ENCODE measurements around the gene BCL6.

Gene BCL6

DNA sequence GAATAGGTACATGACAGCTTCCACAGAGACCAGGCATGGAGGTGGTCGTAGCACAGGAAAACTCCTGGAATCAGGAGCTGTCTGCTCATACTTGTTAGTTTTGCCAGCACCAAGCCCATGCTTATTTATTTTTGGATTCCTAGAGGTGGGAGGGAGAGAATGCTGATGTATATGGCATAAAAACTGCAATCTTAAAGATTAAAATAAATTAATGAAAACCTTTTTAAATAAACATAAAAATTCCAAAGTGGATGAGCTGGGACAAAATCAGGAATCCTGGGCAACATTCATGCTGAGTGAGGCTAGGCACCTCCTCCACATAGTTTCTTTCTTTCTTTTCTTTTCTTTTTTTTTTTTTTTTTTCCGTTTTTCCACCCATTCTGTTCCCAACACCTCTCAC lies 14.3 kb upstream of the BCL6 start:
- DNase-seq, result no peak

GRCh38 chr3:187758318-187758955 lies 13.2 kb upstream of the BCL6 start:
- no peak for DNase-seq

- no peak for DNase-seq
Measured at GRCh38 chr3:187753516-187753915, 8.2 kb upstream of the BCL6 start.

- DNase-seq, result no peak
Measured at GRCh38 chr3:187750513-187751123, 5.3 kb upstream of the BCL6 start.

- DNase-seq, result no peak
Measured at GRCh38 chr3:187750006-187750512, 4.8 kb upstream of the BCL6 start.

DNA sequence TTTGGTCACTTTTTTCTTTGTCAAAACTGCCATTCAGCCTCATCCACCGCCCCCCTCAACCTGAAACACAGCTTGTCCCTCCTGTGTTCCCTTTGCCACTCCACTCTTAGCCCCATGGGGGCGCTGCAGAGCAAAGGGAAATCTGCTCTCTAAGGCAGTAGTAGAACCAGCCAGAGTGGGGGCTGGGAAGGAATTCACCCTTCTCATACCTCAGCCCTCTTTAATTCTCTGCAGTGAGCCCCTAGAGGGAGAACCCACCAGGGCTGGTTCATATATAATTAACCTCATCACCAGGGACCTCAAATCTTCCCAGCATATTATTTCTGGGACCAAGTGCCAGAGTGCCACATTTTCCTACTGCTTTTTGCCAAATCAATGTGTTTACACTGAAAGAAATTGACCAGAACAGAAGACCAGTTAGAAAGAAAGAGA lies 2.8 kb upstream of the BCL6 start:
- peak; percentile 91 for DNase-seq

GRCh38 chr3:187747506-187747905 lies 2.2 kb upstream of the BCL6 start:
- no peak for DNase-seq

DNA sequence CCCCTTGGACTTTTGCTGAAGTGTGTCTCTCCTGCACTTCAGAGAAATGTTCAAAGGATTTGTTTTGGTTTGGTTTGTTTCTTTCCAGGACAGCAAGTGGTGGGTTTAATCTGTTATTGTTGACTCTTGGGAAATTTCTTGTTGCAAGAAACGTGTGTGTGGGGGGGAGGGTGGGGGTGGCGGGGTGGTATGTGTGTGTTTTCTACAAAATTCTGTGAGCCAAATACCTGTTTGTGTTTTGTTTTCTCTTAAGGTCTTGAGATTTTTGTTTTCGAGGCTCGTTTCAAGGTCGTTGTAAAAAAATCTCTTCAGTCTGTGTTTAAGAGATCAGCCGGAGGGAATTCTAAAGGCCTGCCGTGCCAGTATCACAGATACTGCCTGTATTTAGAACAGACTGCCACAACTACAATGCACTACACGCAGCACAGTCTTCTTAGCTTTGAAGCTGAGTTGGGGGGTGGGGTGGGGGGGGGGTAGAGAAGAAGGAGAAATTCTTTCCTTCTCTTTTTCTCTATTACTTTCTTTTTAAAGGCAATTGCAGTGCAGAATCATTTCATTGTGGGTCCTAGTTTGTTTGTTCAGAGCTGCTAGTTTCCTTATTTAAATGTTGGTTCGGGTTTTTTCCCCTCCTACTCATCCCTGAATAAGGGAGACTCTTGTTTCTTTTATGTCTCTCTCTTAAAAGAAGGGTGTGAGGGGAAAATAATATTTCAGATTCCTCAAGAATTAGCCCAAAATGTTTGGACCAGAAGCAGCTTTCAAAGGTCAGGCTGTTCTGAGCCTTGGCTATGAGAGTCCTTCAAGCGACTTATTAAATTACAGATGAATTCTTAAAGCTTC lies 1.4 kb upstream of the BCL6 start:
- no peak for DNase-seq

GRCh38 chr3:187746059-187746441 lies 782 bp upstream of the BCL6 start:
- no peak for DNase-seq

GRCh38 chr3:187744169-187745151 lies 808 bp downstream of the BCL6 start:
- peak; percentile 54 for DNase-seq

DNA sequence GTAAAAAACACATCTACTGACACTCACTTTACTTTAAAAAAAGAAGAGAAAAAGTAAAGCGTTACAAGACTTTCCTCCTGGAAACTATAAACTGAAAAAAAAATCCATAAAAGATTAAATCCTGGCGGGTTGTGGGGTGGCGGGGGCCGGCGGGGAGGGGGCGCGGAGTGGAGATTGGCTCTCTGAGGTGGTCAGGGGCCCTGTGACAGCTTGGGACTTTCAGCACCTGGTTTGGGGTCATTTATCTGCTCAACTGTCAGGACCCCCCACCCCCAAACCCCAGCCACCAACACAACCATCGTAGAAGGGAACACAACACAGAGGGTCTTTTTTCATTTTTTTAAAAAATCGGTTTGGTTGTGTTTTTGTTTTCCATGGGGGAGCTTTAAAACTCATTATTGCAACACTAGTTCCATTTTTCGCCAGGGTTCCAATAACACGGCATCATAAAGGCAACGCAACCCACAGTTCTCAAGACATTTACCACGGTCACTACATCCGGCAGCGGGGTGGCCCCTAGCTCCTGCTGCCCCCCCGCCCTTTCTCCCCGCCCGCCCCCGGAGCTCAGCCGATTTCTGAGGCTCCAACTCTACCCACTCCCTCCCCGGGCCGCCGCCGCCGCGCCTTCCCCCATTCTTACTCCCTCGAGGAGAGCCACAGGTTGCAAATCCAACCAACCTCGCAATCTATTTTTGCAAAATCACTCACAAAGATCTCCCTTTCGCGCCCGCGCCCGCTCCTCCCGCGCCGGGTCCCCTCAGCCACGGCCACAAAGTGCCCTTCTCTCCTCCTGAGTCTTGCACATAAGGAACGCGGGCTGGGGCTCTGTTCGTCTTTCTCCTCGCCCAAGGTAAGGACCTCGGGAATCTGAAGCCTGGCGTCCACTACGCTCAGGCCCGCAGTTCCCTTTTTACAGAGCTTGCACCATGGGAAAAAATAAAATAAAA lies 1.8 kb downstream of the BCL6 start:
- DNase-seq, result peak; percentile 71

GRCh38 chr3:187742351-187743171 lies 2.7 kb downstream of the BCL6 start:
- DNase-seq, result no peak

GRCh38 chr3:187741403-187742350 lies 3.6 kb downstream of the BCL6 start:
- peak; percentile 79 for DNase-seq

DNA sequence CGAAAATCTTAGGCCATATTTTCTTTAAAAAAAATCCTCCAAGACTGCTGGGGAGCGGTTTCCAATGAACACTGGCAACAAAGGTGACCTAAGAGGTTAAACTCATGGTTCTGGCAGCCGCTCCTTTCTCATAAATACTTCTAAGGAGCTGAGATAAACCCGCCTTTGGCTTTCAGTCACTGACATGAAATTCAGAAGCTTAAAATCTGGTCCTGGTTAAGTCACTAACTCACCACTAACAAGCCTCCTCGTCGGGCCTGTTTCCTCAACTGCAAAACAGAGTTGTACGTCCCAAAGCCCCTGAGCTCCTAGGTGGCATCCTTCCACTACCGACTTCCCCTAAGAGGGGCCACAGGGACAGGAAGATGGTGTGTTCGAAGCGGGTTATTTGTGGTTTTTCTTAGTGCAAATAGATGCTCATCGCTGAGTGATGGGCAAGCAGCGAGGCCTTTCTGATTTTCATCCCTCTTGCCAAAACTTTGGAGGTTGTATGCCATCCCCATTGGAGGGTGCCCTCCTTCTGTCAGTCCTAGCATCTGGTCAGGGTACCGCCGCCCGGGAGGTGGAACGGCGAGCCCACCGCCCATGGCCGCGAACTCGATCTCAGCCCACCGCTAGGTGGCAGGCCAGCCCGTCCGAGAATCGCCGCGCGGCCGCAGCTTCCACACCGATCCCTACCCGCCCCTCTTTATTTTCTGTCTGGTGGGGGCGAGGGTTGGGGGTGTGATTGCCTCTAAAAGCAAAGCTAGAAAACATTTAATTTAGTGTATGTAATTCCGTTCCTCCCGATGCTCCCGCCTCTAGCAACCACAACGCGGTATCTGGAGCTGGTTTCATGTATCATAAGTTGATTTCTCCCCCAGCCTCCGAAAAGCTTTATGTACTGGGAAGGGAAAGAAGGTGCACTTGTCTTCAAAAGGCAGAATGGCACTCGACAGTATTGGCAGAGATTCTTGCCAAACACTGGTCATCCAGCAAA lies 4.6 kb downstream of the BCL6 start:
- peak; percentile 72 for DNase-seq

GRCh38 chr3:187739561-187740332 lies 5.5 kb downstream of the BCL6 start:
- DNase-seq, result peak; percentile 78

DNA sequence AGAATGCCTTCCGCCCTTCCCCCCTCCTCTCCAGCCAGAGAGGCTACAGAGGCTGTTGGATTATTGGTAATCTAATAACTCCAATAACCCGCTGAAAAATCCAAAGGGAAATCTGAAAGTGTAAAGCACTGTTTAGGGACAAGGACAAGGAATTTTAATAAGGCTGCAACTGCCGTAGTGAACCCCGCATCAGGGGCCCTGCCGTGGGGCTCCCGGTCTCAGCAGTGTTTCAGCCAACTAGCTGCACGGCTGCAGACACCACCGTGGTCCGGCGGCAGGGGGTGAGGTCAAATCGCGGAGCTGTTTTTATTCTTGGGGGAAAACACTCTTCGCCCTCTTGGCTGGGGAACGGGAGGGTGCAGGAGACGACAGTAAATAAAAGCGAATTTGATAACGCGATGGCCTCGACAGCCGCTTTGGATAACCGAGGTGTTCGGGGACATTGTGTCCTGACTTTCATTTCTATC lies 6.1 kb downstream of the BCL6 start:
- DNase-seq, result peak; percentile 38
